Esophagus squamous epithelium (tissue), 4 donors: ENCODE data around the gene LYAR.

Source experiments
- CTCF ChIP-seq, 6 experiments: fragments of 450-650 bp in 4 of 6; fragments of 200-600 bp in 2 of 6; sonication (generic) in 2 of 6; IDR thresholded peaks; one replicate each; pipeline ENCODE4 v1.5.1; 2016 to 2019; ENCODE audit warnings: antibody characterized with exemption in 6 of 6, mild to moderate bottlenecking in 4 of 6, moderate library complexity in 4 of 6
- POLR2A ChIP-seq, 4 donors: fragments of 450-650 bp; IDR thresholded peaks; one replicate each; pipeline ENCODE4 v1.6.1; 2017; ENCODE audit warnings: antibody characterized with exemption in 4 of 4, mild to moderate bottlenecking in 4 of 4, moderate library complexity in 3 of 4

GRCh38 chr4:4321951-4322688 lies 32.2 kb upstream of the LYAR start:
- TF ChIP-seq CTCF (IDR thresholded peaks at IDR 0.05) (no peak), POLR2A (IDR thresholded peaks at IDR 0.05) (no peak)
